Measurements from ENCODE around the gene POGZ. TPM values are rescaled to one million over a fixed set of nuclear protein-coding genes. Genes with fewer than 3 reads are reported as not detected.

POGZ gene
- total RNA-seq, 1 experiment from 2014 or later, result 102 TPM

DNA sequence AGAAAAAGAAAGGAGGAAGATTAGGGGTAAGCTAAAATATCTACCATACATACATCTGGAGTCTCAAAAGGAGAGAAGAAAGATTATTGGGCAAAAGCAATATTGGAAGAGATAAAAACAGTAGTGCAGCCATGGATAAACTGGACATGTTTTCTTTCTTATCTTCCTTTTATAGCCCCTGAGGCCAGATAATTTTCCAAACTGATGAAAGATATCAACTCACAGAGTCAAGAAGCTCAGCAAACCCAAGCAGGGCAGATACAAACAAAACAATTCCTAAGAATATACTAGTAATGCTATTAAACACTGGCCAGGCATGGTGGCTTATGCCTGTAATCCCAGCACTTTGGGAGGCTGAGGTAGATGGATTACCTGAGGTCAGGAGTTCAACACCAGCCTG is 65.7 kb downstream of the POGZ start:
- Histone ChIP-seq H3K18ac (ENCODE audit: insufficient read length, low read depth, low read length) (no peak overlapping the region), H2AK5ac (ENCODE audit: insufficient read length, low read length) (no peak overlapping the region), H3K27me3 (ENCODE audit: insufficient read depth, low read length) (no peaks in the 10 kb centered on the region), H2BK20ac (ENCODE audit: low read depth, low read length, poor library complexity, severe bottlenecking) (no peak overlapping the region), H4K5ac (ENCODE audit: insufficient read length, low read depth, low read length) (no peak overlapping the region), H3K23ac (ENCODE audit: insufficient read length, low read depth, low read length) (no peak overlapping the region), H3K4ac (ENCODE audit: low read depth, low read length) (no peak overlapping the region), H2BK12ac (ENCODE audit: insufficient read length, low read depth, low read length) (no peak overlapping the region), H3K4me2 (ENCODE audit: insufficient read depth, insufficient read length, low read length) (no peak overlapping the region), H4K20me1 (ENCODE audit: control insufficient read depth, insufficient read depth, insufficient read length) (no peaks in the 10 kb centered on the region), H3K79me1 (ENCODE audit: insufficient read depth, low read depth, low read length, poor library complexity, severe bottlenecking) (no peaks in the 10 kb centered on the region), H3K9ac (ENCODE audit: extremely low read depth, insufficient read length, low read length) (no peak overlapping the region), H3K27ac (ENCODE audit: insufficient read length, low read depth, low read length) (no peak overlapping the region), H2AFZ (ENCODE audit: low read length) (no peak overlapping the region), H3K9me3 (ENCODE audit: control insufficient read depth, low read depth, low read length) (no peaks in the 10 kb centered on the region), H2BK5ac (ENCODE audit: insufficient read length, low read length) (no peak overlapping the region), H3K23me2 (ENCODE audit: insufficient read length, low read depth, low read length, poor library complexity, severe bottlenecking) (no peaks in the 10 kb centered on the region), H3K56ac (ENCODE audit: insufficient read length, low read depth, low read length) (no peak overlapping the region), H3K14ac (ENCODE audit: insufficient read depth, low read length) (no peak overlapping the region), H3K79me2 (ENCODE audit: insufficient read depth, low read length) (no peaks in the 10 kb centered on the region), H4K8ac (replicated peaks; ENCODE audit: insufficient read length, low read depth, low read length) (no peak overlapping the region), H3T11ph (ENCODE audit: low read length) (no peak overlapping the region), H2BK15ac (ENCODE audit: low read depth, low read length) (no peak overlapping the region), H3K4me1 (ENCODE audit: insufficient read depth, low read length) (no peaks in the 10 kb centered on the region), H2BK120ac (ENCODE audit: low read depth, low read length, poor library complexity, severe bottlenecking) (no peak overlapping the region), H4K91ac (ENCODE audit: insufficient read length, low read depth, low read length) (no peak overlapping the region)
- no peaks in the 10 kb centered on the region for H3K36me3 Mint-ChIP-seq (ENCODE audit: insufficient read depth in 1 of 3, low read depth in 3 of 3)
- H3K4me1 Mint-ChIP-seq, result no peaks in the 10 kb centered on the region
- H3K27me3 Mint-ChIP-seq (ENCODE audit: low read depth), result peaks cover 6% of the 10 kb centered on the region
- TF ChIP-seq, protein P1, sequence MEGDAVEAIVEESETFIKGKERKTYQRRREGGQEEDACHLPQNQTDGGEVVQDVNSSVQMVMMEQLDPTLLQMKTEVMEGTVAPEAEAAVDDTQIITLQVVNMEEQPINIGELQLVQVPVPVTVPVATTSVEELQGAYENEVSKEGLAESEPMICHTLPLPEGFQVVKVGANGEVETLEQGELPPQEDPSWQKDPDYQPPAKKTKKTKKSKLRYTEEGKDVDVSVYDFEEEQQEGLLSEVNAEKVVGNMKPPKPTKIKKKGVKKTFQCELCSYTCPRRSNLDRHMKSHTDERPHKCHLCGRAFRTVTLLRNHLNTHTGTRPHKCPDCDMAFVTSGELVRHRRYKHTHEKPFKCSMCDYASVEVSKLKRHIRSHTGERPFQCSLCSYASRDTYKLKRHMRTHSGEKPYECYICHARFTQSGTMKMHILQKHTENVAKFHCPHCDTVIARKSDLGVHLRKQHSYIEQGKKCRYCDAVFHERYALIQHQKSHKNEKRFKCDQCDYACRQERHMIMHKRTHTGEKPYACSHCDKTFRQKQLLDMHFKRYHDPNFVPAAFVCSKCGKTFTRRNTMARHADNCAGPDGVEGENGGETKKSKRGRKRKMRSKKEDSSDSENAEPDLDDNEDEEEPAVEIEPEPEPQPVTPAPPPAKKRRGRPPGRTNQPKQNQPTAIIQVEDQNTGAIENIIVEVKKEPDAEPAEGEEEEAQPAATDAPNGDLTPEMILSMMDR (conservative IDR thresholded peaks at IDR 0.05), result no peak
- no peak for DNase-seq
- peaks cover 3 to 6% of the 10 kb centered on the region in 2 experiments; a peak in 3 of 5 replicates for H3K9me3 Mint-ChIP-seq
- no peak overlapping the region for H3K4me3 Mint-ChIP-seq
- no peak overlapping the region for H3K27ac Mint-ChIP-seq

Data from H9 (cell line).